Uterus (tissue), 4 donors: Measurements from ENCODE around the gene C19orf25. TPM values are rescaled to one million over a fixed set of nuclear protein-coding genes. Genes with fewer than 3 reads are reported as not detected.

Experiments
- DNase-seq, 2 donors: peaks; one replicate each; pipeline ENCODE4 v3.0.0-alpha.2; 2019 to 2020
- H3K27ac ChIP-seq, 2 donors: fragments of 200-600 bp; sonication (generic); 1 replicate in 1 of 2; 2 replicates in 1 of 2; pipeline ENCODE4 v1.5.1; 2016 to 2018
- H3K27me3 ChIP-seq, 2 donors: fragments of 200-600 bp; sonication (generic); one replicate each; pipeline ENCODE4 v1.5.1; 2018 to 2019; ENCODE audit warnings: control low read depth in 1 of 2
- H3K36me3 ChIP-seq, 2 donors: fragments of 200-600 bp; sonication (generic); one replicate each; pipeline ENCODE4 v1.5.1; 2019; ENCODE audit warnings: control low read depth in 1 of 2
- H3K4me1 ChIP-seq, 2 donors: fragments of 200-600 bp; sonication (generic); one replicate each; pipeline ENCODE4 v1.5.1; 2018 to 2019; ENCODE audit warnings: control low read depth in 1 of 2
- H3K4me3 ChIP-seq, 2 donors: fragments of 200-600 bp; sonication (generic); 1 replicate in 1 of 2; 2 replicates in 1 of 2; pipeline ENCODE4 v1.5.1; 2018 to 2019; ENCODE audit warnings: mild to moderate bottlenecking in 1 of 2
- H3K9me3 ChIP-seq, 2 donors: fragments of 200-600 bp; sonication (generic); one replicate each; pipeline ENCODE4 v1.5.1; 2019; ENCODE audit warnings: control low read depth in 1 of 2
- CTCF ChIP-seq, 4 experiments: fragments of 200-600 bp in 2 of 4; fragments of 450-650 bp in 2 of 4; sonication (generic) in 2 of 4; IDR thresholded peaks; one replicate each; pipeline ENCODE4 v1.5.1; 2016 to 2019; ENCODE audit warnings: antibody characterized with exemption in 4 of 4, mild to moderate bottlenecking in 2 of 4, moderate library complexity in 1 of 4
- POLR2A ChIP-seq, 2 donors: fragments of 450-650 bp; IDR thresholded peaks; one replicate each; pipeline ENCODE4 v1.6.1; 2016; ENCODE audit warnings: antibody characterized with exemption in 2 of 2, mild to moderate bottlenecking in 1 of 2, moderate library complexity in 1 of 2
- intact Hi-C: fragments of 100-400 bp; cut with DNase I; formaldehyde crosslinking; loops from one replicate; pipeline ENCODE4 v1.15.1; 2023; ENCODE audit warnings: low total_unique reads
- total RNA-seq, 4 donors: library from RNA; depleted of rRNA in 3 of 4; stranded (reverse); fragments of >200 nt in 3 of 4; gene quantifications; one replicate each; pipeline versions ENCODE4 v1.1.0 to v1.2.4, GENCODE V29; 2014 to 2023
- donor health status: DM: yes; HTN: yes; CAD: no.

C19orf25 gene
- total RNA-seq, 4 donors from 2014 or later: 17.7 to 32.9 (median 28.9) TPM

GRCh38 chr19:1474011-1474764 is 4.8 kb downstream of the C19orf25 start:
- TF ChIP-seq CTCF (IDR thresholded peaks at IDR 0.05) (no peak), POLR2A (IDR thresholded peaks at IDR 0.05) (no peak)
- Histone ChIP-seq H3K27ac (no peak overlapping the region), H3K4me3 (no peak overlapping the region), H3K9me3 (no peaks in the 10 kb centered on the region), H3K4me1 (peaks cover 4 to 33% of the 10 kb centered on the region in 2 donors), H3K27me3 (peaks cover 18 to 22% of the 10 kb centered on the region in 2 donors), H3K36me3 (no peaks in the 10 kb centered on the region)
- intact Hi-C loops: no loop called here
- DNase-seq: no peak

GRCh38 chr19:1473085-1473851 is 5.7 kb downstream of the C19orf25 start:
- TF ChIP-seq CTCF (IDR thresholded peaks at IDR 0.05) (no peak), POLR2A (IDR thresholded peaks at IDR 0.05) (no peak)
- H3K27me3 ChIP-seq: peaks cover 23 to 29% of the 10 kb centered on the region in 2 donors
- H3K4me3 ChIP-seq: no peak overlapping the region
- no peak overlapping the region for H3K27ac ChIP-seq
- H3K9me3 ChIP-seq: no peaks in the 10 kb centered on the region
- H3K36me3 ChIP-seq: no peaks in the 10 kb centered on the region
- peaks cover 8 to 37% of the 10 kb centered on the region in 2 donors for H3K4me1 ChIP-seq
- intact Hi-C loops: no loop called here
- DNase-seq: no peak

GRCh38 chr19:1472231-1473084 is 6.6 kb downstream of the C19orf25 start:
- Histone ChIP-seq H3K27ac (no peak overlapping the region), H3K4me3 (no peak overlapping the region), H3K9me3 (no peaks in the 10 kb centered on the region), H3K4me1 (peaks cover 12 to 40% of the 10 kb centered on the region in 2 donors), H3K36me3 (no peaks in the 10 kb centered on the region), H3K27me3 (peaks cover 24 to 37% of the 10 kb centered on the region in 2 donors)
- DNase-seq: no peak
- intact Hi-C loops: no loop called here
- TF ChIP-seq CTCF (IDR thresholded peaks at IDR 0.05) (no peak), POLR2A (IDR thresholded peaks at IDR 0.05) (no peak)

- Histone ChIP-seq H3K27ac (no peak overlapping the region), H3K36me3 (no peaks in the 10 kb centered on the region), H3K9me3 (no peaks in the 10 kb centered on the region), H3K4me1 (peaks cover 12 to 45% of the 10 kb centered on the region in 2 donors), H3K27me3 (peaks cover 26 to 44% of the 10 kb centered on the region in 2 donors), H3K4me3 (no peak overlapping the region)
- TF ChIP-seq POLR2A (IDR thresholded peaks at IDR 0.05) (no peak), CTCF (IDR thresholded peaks at IDR 0.05) (peak in 1 of 4 experiments; percentile 4)
- intact Hi-C loops: no loop called here
- DNase-seq: no peak
These were observed 7.4 kb downstream of the C19orf25 start for GRCh38 chr19:1471515-1472160.
